HT1080 (cell line): ENCODE measurements around the gene FBXW11. TPM values are rescaled to one million over a fixed set of nuclear protein-coding genes. Genes with fewer than 3 reads are reported as not detected.

ENCODE experiments used
- DNase-seq: peaks from one replicate; pipeline ENCODE4 v3.0.0-alpha.2; 2015; ENCODE audit warnings: low read depth
- total RNA-seq: library from RNA; depleted of rRNA; stranded (reverse); fragments of >200 nt; shearing (Covaris generic); gene quantifications from 2 replicates; pipeline ENCODE4 v1.2.3, GENCODE V29; 2014

FBXW11 gene
- total RNA-seq, 1 experiment from 2014 or later = 77.2 TPM

DNA sequence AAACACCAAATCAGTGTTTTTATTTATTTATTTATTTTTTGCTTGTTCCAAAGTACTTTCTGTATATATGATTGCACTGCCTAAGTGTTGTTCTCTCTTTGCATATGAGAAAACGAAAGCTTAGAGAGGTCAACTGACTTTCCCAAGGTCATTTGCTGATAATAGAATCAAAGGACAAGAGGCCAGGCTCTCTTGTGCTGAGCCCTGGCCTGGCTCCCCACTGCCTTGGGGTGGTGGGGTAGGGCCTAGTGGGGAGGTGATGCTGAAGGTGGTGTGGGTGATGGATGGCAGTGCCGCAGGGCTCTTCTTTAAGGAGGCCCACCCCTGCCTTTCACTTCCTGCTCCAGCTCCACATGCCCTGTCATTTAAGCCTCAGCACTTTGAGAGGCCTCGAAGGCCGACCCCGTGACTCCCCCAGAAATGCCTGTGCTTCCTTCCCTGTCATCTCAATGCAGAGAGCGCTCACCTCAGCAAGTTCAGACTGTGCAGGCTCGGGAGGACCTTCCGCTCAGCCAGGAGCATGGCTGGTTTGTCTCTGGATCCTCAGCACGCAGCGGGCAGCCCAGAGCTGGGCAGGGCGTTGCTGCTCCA lies 161.3 kb downstream of the FBXW11 start:
- no peak for DNase-seq

DNA sequence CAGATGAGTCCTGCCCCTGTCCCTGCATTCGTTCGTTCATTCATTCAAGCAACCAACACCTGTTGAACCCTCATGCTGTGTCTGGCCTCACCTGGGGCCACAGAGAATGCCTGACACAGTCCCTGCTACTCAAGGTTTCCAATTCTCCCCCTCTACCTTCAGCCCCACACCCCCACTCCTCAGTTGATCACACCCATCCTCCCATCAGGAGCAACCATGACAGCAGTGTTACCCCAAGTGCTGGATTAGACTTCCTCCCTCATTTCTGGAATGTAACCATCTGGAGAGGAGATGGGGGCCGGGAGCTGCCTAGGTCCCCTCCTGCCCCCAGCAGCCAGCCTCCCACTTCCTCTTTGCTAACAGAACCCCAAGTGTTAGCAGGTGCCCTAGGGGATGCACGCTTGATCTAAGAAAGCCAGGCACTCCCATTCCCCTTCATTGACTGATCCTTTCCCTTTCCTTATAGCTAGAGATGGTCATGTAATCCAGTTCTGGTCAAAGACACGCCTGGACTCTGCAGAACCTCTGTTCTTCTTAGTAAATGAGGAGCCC lies 163.6 kb downstream of the FBXW11 start:
- no peak for DNase-seq

DNA sequence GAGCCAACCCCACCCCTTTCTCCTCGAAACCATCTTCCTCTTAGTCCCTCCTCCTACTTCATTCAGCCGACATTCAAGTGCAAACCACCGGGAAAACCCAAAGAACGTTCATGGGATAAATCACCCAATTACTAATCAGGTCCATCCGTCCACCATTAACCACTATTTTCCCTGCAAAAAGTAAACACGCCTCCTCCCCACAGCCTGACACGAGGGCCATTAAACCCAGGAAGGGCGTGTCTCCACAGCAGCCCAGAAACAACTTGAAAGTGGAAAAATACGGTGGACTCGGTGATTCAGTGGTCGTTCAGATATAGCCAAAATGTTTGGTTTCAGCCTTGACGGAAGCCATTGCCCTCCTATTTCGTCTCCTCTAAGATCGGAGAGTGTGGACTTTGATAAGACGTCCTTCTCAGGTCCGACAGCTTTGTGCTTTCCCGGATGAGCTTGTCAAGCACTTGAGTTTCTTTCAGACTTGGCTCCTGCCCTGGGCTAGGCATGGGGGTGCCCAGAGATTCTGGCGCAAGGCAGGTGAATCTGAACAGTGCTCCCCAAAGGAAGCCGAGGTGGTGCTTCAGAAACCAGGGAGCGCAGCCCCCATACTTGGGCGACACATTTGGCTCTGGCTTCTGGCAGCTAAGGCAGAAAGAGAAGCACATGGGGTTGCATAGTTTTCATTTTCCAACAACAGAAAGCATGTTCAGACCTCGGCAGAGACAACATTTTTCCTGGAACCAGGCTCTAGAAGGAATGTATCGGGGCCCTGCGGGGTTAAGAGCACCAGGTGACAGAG lies 164.3 kb downstream of the FBXW11 start:
- no peak for DNase-seq

DNA sequence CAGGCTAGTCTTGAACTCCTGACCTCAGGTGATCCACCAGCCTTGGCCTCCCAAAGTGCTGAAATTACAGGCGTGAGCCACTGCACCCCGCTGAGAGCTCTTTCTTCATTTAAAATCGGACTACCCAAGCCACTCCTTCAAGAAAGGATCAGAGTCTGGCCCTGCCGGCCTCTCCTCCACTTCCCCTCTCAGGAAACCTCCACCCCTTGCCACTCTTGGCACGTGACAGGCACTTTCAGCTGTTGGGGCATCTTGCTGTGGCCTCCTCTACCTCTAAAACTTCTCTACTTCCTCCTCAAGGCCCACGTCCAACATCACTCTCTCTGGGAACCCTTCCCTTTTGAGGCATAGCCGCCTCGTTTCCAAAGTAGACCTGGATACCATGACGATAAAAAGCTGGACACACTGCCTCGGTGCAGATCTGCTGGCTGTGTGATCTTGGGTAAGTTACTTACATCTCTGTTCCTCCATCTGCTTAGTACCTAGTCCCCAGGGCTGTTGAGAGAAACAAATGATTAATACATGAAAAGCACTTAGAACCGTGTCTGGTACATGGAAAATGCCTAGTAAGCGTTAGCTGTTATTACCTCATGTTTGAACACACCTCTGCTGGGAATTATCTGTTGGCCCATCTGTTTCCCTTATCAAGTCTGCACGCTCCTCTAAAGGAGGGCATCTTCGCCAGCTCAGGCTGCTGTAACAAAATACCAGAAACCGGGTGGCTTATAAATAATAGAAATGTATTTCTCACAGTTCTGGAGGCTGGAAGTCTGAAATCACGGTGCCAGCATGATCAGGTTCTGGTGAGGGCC lies 165.5 kb downstream of the FBXW11 start:
- no peak for DNase-seq

DNA sequence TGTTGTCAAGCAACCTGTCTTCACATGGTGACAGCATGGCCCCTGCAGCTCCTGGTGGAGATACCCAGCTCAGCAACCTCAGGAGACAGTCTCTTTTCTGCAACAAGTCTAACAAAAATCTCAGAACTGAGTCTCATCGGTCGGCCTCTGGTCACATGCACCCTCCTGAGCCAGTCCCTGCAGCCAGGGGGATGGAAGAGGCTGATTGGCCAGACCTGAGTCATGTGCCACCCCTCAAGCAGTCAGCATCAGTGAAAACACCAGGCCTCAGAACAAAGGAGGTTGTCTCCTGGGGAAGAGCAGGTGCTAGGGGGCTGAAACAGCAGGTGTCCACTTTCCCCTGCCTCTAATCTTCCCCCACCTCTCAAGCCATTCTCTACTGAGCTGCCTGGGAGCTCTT lies 166.4 kb downstream of the FBXW11 start:
- DNase-seq = peak; percentile 22

DNA sequence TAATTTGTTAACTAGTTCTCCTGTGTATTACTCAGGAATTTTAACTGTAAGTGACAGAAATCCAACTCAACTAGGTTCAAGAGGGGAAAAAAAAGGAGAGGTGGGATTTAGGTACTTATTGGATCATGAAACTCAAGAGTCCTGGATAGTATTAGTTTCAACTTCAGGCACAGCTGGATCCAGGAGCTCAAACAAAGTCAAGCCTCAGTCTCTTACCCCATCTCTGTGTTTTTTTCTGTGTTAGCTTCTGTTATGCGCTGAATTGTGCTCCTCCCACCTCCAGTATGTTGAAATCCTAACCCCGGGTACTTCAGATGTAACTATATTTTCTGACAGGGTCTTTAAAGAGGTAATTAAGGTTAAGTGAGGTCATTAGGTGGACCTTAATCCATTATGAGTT lies 167.3 kb downstream of the FBXW11 start:
- no peak for DNase-seq

DNA sequence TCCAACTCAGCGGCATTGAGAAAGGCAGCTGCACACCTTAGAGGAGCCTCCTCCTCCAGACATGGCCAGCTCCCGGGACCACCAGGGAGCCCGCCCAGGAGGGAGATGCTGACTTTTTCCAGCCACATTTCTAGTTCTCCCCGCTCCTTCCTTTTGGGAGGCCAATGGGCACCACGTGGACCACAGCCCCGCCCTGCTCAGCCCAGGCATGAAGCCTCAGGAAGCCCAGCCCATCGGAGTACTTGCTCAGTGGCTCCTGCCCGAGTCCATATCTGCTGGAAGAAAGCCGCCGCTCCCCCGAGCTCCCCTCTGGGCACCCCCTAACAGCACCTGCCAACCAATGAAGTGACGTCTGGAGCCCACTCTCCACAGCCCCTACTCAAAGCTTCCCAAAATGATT lies 168.4 kb downstream of the FBXW11 start:
- DNase-seq = no peak

DNA sequence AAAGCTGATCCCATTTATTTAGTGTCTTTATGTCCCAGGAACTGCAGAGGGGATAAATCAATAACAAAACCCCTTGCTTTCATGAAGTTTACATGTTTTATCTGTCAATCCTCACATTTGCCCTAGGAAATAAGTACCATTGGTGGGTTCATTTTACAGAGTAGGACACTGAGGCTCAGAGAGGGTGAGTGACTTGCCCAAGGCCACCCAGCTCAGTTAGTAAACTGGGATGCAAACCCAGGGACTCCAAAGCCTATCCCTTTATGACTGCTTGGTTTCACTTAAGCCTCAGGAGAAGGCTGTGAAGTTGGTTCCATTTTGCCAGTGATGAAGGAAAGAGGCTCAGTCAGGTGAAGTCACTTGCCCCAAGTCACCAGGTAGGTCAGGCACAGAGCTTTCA lies 168.9 kb downstream of the FBXW11 start:
- DNase-seq = no peak

DNA sequence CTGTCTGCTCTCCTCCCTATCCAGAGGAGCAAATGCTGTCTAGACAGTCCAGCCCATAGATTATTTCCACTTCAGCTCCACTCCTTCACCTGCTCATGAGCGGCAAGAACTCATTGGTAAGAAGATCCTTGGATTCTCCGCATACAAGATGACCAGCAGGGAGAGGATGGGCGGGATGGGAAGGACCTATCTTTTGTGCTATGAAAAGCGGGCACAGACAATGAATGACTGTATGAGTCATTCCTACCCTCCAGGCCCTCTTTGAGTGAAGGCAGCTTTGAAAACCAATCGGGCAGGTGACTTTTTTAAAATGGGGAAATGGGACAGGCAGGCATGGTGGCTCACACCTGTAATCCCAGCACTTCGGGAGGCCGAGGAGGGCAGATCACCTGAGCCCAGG lies 171.4 kb downstream of the FBXW11 start:
- no peak for DNase-seq

DNA sequence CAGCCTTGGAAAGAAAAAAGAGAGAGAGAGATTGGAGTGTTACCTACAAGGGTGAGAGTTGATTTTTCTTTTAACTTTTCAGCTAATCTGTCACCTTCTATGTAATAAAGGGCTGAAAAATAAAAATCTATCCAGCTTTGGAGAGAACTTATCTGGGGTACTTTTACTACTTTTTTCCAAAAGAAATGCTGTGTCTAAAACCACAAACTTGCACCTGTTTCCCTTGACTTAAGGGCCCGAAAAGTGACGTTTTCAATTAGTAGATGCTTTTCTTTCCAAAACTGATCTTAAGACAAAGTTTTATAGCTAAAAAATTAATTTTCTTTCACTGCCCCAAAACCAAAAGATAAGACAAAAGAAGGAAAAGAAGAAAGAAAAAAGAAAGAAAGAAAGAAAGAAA lies 172.0 kb downstream of the FBXW11 start:
- no peak for DNase-seq

DNA sequence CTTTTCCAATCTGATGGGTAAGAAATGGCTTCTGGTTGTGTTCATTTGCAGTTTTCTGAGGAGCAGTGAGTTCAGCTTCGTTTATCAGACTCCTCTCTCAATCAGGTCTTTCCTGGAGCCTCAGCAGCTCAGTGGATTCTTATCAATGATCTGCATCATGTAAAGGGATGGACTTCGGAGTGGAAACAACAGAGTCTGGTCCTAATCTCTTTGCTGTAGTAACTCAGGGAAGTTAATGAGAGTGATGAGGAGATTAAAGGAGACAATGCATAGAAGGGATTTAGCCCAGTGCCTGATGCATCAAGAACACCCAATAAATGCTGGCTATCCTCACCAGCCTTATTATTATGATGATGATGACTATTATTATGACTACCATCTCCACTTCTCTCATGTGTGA lies 173.7 kb downstream of the FBXW11 start:
- DNase-seq = no peak

DNA sequence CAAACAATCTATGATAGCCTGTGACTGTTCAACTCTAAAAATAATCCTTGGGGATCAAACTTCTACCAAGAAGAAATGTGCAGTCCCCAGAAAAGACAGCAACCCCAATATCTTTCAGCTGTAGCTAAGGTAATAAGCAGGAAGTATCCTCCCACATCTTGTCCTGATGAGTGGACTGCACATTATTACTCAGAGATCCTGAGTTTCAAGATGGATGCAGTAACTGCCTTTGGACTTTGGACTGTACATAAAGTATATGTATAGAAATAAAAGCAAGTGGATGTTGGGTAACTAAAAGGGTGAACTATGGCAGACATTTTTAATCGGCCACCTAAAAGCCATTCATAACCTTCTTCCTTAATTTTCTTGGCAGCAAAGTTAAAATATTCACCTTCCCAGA lies 175.8 kb downstream of the FBXW11 start:
- no peak for DNase-seq

DNA sequence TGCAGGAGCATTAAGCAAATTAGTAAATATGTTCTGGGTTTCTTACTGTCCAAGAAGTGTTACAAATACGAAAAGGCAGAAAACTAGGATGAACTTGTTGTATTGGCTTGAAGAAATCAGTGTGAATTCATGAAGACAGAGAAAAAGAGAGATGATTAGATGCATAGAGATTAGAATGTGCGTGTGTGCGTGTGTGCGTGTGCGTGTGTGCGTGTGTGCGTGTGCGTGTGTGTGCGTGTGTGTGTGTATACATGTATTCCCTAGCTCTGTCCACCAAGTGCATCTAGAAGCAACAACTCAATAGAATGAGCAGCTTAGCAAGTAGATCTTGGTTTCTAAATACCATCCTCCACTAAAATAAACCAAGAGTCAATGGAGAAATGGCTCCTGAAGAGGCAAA lies 179.3 kb downstream of the FBXW11 start:
- no peak for DNase-seq

DNA sequence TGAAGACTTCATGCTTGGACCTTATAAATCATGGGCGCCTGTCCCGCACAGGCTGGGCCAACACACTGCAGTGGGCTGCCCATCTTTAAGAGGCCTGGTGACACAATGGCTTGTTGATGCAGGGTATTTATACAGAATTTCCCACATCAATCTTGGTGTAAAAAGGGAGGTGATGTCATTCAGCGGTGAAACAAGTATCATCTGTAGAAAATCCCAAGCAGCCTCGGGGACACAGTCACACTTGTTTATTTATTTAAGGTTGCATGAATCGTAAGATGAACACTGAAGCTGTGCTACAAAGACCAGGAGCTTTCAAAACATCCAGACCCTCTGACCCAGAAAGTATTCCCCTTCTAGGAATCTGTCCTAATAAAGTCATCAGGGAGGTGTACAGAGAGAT lies 180.3 kb downstream of the FBXW11 start:
- no peak for DNase-seq

DNA sequence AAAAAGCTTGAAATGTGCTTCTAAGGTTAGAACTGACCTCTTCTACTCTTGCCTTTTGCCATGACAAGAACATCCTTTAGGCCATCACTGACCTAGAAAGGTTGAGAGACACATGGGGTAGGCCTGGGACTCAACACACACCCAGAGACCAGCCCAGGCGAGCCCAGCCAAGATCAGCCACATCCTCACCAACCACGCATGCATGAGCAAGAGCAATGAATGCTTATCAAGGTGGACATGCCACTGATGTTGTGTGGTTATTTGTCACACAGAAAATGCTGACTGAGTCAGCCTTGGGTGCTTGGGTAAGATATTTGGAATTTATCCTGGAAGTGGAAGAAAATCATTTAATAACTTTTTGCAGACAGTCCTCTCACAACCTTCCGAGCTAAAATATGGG lies 181.4 kb downstream of the FBXW11 start:
- no peak for DNase-seq

DNA sequence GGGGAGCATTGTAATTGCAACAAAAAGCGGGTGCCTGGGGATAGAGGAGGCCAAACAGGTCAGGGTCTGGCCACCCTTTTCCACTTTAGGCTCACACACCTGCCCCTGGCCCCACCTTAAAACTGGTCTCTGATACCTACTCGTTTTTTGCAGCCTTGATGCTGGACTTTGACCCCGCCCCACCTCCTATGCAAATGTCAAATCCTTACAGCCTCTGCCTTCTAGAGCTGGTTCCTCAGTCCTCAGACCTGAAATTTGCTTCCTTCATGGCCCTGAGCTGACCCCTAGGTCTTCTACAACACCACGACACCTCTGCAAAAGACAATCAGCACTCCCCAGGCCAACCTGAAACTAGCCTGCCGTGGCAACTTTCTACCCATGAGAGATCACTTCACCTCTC lies 183.2 kb downstream of the FBXW11 start:
- DNase-seq = no peak

DNA sequence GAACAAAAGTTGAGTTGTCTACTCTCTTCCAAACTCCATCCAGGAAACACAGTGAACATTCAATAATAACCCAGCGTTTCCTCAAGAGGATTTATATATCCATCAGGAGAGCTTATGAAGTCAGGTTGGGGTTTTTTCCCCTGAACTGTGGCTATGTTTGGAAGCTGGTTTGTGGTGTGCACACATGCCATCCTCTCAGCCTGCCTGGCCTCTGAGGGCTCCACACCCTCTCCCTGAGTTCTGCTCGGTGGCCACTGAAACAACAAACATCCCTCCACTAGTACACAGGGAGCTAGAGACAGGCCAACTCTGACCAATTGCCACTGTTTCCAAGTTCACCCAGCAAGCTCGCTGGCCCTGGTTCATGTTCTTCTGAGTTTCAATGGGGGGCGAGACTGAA lies 185.2 kb downstream of the FBXW11 start:
- DNase-seq = no peak

DNA sequence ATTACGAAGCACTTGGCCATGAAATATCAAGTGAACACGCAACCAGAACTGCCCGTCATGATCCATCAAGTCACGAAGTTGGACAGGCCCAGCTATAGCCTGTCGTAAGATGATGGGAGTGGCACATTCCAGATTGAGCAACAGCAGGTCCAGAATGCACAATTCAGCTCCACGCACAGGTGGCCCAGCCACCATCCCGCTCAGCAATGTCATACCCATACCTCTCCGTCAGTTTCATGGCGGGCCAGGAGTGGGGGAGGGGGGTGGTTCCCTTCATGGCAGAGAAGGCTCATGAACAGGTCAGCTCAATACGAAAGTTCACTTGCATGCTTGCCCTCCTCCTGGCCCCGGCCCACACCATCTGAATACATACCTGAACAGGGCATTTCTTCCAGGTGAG lies 185.9 kb downstream of the FBXW11 start:
- no peak for DNase-seq

DNA sequence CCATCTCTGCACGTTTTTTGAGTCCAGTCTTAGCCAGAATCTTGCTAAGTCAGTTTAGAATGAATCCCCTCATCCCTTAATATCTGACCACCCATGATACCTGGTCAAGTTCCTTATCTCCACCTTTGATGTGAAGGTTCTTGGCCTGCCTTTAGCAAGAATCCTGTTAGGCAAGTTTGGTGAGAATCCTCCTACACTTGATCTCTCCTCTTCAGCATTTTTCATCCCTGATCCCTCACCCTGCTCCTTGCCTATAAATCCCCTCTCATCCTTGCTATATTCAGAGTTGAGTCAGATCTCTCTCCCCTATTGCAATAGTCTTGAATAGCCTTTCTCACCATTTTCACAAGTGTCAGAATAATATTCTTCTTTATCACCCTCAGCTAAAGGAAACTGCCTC lies 189.8 kb downstream of the FBXW11 start:
- DNase-seq = no peak

DNA sequence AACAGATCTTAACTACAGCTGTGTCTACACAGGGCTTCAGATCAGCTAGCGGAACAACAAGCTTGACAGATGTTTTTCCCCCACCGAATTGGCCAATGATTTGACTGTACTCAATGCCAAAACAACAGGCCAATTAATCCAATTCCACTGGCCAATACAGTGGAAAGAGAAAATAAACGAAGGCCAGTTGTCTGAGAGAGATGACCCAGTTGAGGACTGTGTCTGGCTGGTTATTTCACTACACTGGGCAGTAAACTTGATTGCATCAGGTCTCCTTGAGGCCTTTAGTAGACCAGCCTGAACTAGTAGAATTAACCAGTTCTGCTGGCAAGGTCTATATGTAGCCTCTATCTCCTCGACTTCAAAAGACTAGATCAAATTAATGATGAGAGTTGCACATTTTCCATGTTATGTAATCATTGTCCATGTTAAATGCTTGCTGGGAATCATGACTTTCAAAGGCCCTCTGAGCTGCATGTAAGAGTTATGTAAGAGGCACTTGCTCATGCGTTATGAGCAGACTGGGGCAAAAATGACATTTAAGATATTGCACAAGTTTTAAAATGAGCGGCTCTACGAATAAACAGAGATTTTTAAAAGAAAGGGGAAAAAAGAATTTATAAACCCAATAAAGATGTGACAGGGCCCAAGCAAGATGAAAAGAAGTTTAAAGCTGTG lies 192.5 kb downstream of the FBXW11 start:
- DNase-seq = no peak

DNA sequence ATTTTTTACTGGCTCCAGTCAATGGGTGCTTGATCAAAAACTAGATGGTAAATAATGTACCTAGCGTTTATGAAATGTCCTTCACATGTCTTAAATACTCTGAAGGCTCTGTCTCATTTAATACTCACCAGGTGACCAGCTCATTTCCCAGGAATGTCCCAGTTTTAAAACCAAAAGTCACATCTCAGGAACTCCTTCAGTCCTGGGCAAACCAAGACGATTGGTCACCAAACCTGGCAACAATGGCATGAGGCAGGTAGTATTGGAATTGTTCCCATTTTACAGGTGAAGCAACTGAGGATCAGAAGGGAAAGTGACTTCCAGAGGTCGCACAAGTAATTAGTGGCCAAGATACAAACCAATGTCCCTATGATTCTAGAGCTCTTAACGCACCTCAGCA lies 193.2 kb downstream of the FBXW11 start:
- DNase-seq = no peak
